Motor neuron (in vitro differentiated cells): ENCODE data around the gene C10orf90. TPM values are rescaled to one million over a fixed set of nuclear protein-coding genes. Genes with fewer than 3 reads are reported as not detected.

Experiments
- ATAC-seq, 8 experiments: fragments of 200-7000 bp; cut with Tn5 transposase; replicated peaks in 6 of 8; 2 replicates each; pipeline ENCODE4 v1.8.0; 2021; ENCODE audit warnings: mild to moderate bottlenecking in 8 of 8, moderate library complexity in 8 of 8
- H3K27ac ChIP-seq, 2 donors: fragments of 250-450 bp; sonication (Bioruptor Pico); 2 replicates each; pipeline ENCODE4 v1.9.0; 2021; ENCODE audit warnings: antibody characterized with exemption in 2 of 2, mild to moderate bottlenecking in 2 of 2, moderate library complexity in 1 of 2
- H3K4me1 ChIP-seq, 2 donors: fragments of 250-450 bp; sonication (Bioruptor Pico); replicated peaks in 1 of 2; 2 replicates each; pipeline ENCODE4 v1.6.1; 2021; ENCODE audit warnings: antibody characterized with exemption in 2 of 2, mild to moderate bottlenecking in 2 of 2, moderate library complexity in 1 of 2
- H3K4me3 ChIP-seq, 5 donors: fragments of 250-450 bp; sonication (Bioruptor Pico); 2 replicates each; pipeline ENCODE4 v1.9.0; 2021; ENCODE audit warnings: antibody characterized with exemption in 5 of 5, mild to moderate bottlenecking in 5 of 5, moderate library complexity in 4 of 5
- WGBS, 10 experiments: fragments of 450-650 bp; shearing (Covaris generic); methylation state at CpG; one replicate each; pipeline ENCODE4 v1.0.0; 2022; 5-methylcytosine and 5-hydroxymethylcytosine counted together
- in situ Hi-C, 9 experiments: fragments of 400-800 bp; cut with MboI; loops; one replicate each; pipeline ENCODE4 v1.15.0; 2021; ENCODE audit warnings: low sequenced_read_pairs in 9 of 9, low pct_unique_long_range_greater_than_20kb in 2 of 9; ENCODE audit not compliant: unreplicated experiment in 9 of 9
- total RNA-seq, 8 experiments: library from RNA; unstranded; fragments of 300-600 nt; gene quantifications; 2 replicates each; pipeline versions ENCODE4 v1.2.3 to v1.2.4, GENCODE V29; 2022

Gene C10orf90
- total RNA-seq, 8 experiments from 2014 or later, result 0.05 to 0.36 (median 0.23) TPM

- peaks cover 9 to 15% of the 10 kb centered on the region in 2 donors for H3K4me1 ChIP-seq
- 0 to 100% (median 41%) methylated on average over 1 to 5 of the region's 10 CpGs; no CpG with 5 or more reads in 4 of the 10 experiments for WGBS, 10 experiments
- in situ Hi-C loops, result no loop called here
- no peak overlapping the region for H3K4me3 ChIP-seq
- peak overlapping the region in 1 of 2 donors; percentile 32 for H3K27ac ChIP-seq
- peak in 5 of 8 experiments; percentile 72 to 89 (median 78) for ATAC-seq
Observed at GRCh38 chr10:126687121-126687606, 16.7 kb upstream of the C10orf90 start.

- peaks cover 9 to 15% of the 10 kb centered on the region in 2 donors for H3K4me1 ChIP-seq
- WGBS, 10 experiments, result 56 to 100% (median 69%) methylated on average over 1 to 7 of the region's 7 CpGs; no CpG with 5 or more reads in 4 of the 10 experiments
- in situ Hi-C loops, result no loop called here
- H3K27ac ChIP-seq, result peak overlapping the region in 1 of 2 donors; percentile 32
- no peak overlapping the region for H3K4me3 ChIP-seq
- ATAC-seq, result peak in 5 of 8 experiments; percentile 37 to 52 (median 44)
Observed at GRCh38 chr10:126686719-126687118, 16.2 kb upstream of the C10orf90 start.

- Histone ChIP-seq H3K27ac (no peak overlapping the region), H3K4me1 (peaks cover 9 to 15% of the 10 kb centered on the region in 2 donors), H3K4me3 (no peak overlapping the region)
- 17 to 100% (median 100%) methylated on average over 1 to 3 of the region's 3 CpGs; no CpG with 5 or more reads in 3 of the 10 experiments for WGBS, 10 experiments
- in situ Hi-C loops, result no loop called here
- ATAC-seq, result peak in 2 of 8 experiments; percentile 9 to 63
Observed at GRCh38 chr10:126686268-126686667, 15.8 kb upstream of the C10orf90 start.

- 95 to 100% (median 100%) methylated on average over 1 to 3 of the region's 4 CpGs; no CpG with 5 or more reads in 6 of the 10 experiments for WGBS, 10 experiments
- H3K27ac ChIP-seq, result no peak overlapping the region
- peaks cover 9 to 15% of the 10 kb centered on the region in 2 donors for H3K4me1 ChIP-seq
- ATAC-seq, result no peak
- in situ Hi-C loops, result no loop called here
- no peak overlapping the region for H3K4me3 ChIP-seq
Observed at GRCh38 chr10:126685756-126686155, 15.3 kb upstream of the C10orf90 start.

GRCh38 chr10:126684171-126684745 is 13.8 kb upstream of the C10orf90 start:
- no peak overlapping the region for H3K27ac ChIP-seq
- WGBS, 10 experiments, result 67 to 100% (median 85%) methylated on average over 1 to 3 of the region's 3 CpGs; no CpG with 5 or more reads in 3 of the 10 experiments
- H3K4me3 ChIP-seq, result no peak overlapping the region
- in situ Hi-C loops, result no loop called here
- peak in 4 of 8 experiments; percentile 33 to 80 (median 51) for ATAC-seq
- peaks cover 7 to 15% of the 10 kb centered on the region in 2 donors for H3K4me1 ChIP-seq

- H3K4me3 ChIP-seq, result no peak overlapping the region
- peaks cover 7 to 15% of the 10 kb centered on the region in 2 donors for H3K4me1 ChIP-seq
- no peak overlapping the region for H3K27ac ChIP-seq
- no peak for ATAC-seq
- in situ Hi-C loops, result no loop called here
- 30 to 83% (median 80%) methylated on average over 1 of the region's 1 CpG; no CpG with 5 or more reads in 7 of the 10 experiments for WGBS, 10 experiments
Observed at GRCh38 chr10:126683466-126683865, 13.0 kb upstream of the C10orf90 start.

- Histone ChIP-seq H3K4me1 (peaks cover 0 to 9% of the 10 kb centered on the region in 2 donors), H3K4me3 (no peak overlapping the region), H3K27ac (no peak overlapping the region)
- 0 to 100% (median 88%) methylated on average over 1 to 6 of the region's 7 CpGs; no CpG with 5 or more reads in 1 of the 10 experiments for WGBS, 10 experiments
- in situ Hi-C loops, result no loop called here
- peak in 4 of 8 experiments; percentile 65 to 88 (median 70) for ATAC-seq
Observed at GRCh38 chr10:126675656-126676438, 5.4 kb upstream of the C10orf90 start.

GRCh38 chr10:126674741-126675515 is 4.4 kb upstream of the C10orf90 start:
- H3K4me3 ChIP-seq, result no peak overlapping the region
- H3K27ac ChIP-seq, result no peak overlapping the region
- 0 to 87% (median 20%) methylated on average over 1 to 5 of the region's 6 CpGs; no CpG with 5 or more reads in 3 of the 10 experiments for WGBS, 10 experiments
- ATAC-seq, result peak in 4 of 8 experiments; percentile 53 to 59 (median 58)
- H3K4me1 ChIP-seq, result peaks cover 0 to 15% of the 10 kb centered on the region in 2 donors
- in situ Hi-C loops, result no loop called here

- Histone ChIP-seq H3K4me1 (peaks cover 0 to 17% of the 10 kb centered on the region in 2 donors), H3K4me3 (no peak overlapping the region), H3K27ac (no peak overlapping the region)
- WGBS, 10 experiments, result 67 to 72% methylated on average over 1 to 2 of the region's 3 CpGs; no CpG with 5 or more reads in 8 of the 10 experiments
- in situ Hi-C loops, result no loop called here
- ATAC-seq, result no peak
Observed at GRCh38 chr10:126673565-126673964, 3.1 kb upstream of the C10orf90 start.

- in situ Hi-C loops, result no loop called here
Observed at GRCh38 chr10:126671402-126671975, 996 bp upstream of the C10orf90 start.

GRCh38 chr10:126670895-126671261 is 385 bp upstream of the C10orf90 start:
- WGBS, 10 experiments, result 33 to 90% (median 47%) methylated on average over 1 to 7 of the region's 7 CpGs; no CpG with 5 or more reads in 2 of the 10 experiments
- ATAC-seq, result peak in 5 of 8 experiments; percentile 50 to 90 (median 64)
- H3K4me1 ChIP-seq, result peaks cover 0 to 15% of the 10 kb centered on the region in 2 donors
- H3K4me3 ChIP-seq, result no peak overlapping the region
- in situ Hi-C loops, result no loop called here
- H3K27ac ChIP-seq, result peak overlapping the region in 1 of 2 donors; percentile 54

More at GRCh38 chr10:126671402-126671975, 996 bp upstream of the C10orf90 start:
- no peak overlapping the region for H3K4me3 ChIP-seq
- no peak overlapping the region for H3K27ac ChIP-seq
- H3K4me1 ChIP-seq, result peaks cover 0 to 17% of the 10 kb centered on the region in 2 donors
- ATAC-seq, result no peak
- 17 to 100% (median 77%) methylated on average over 1 to 3 of the region's 3 CpGs; no CpG with 5 or more reads in 2 of the 10 experiments for WGBS, 10 experiments

- Histone ChIP-seq H3K4me1 (peaks cover 0 to 15% of the 10 kb centered on the region in 2 donors), H3K4me3 (no peak overlapping the region), H3K27ac (no peak overlapping the region)
- 65 to 100% (median 86%) methylated on average over 2 to 3 of the region's 3 CpGs; no CpG with 5 or more reads in 3 of the 10 experiments for WGBS, 10 experiments
- no peak for ATAC-seq
- in situ Hi-C loops, result no loop called here
Observed at GRCh38 chr10:126669168-126669567, 1.3 kb downstream of the C10orf90 start.
